ENCODE data around the gene OR6A2. TPM values are rescaled to one million over a fixed set of nuclear protein-coding genes. Genes with fewer than 3 reads are reported as not detected.

The OR6A2 gene
- total and polyA plus RNA-seq, 2 of the 8 experiments (the other 6 are each of a cell fraction or from before 2014, with no cell fraction given): 0.14 to 0.20 TPM

GRCh38 chr11:6782720-6783119 is 16.8 kb downstream of the OR6A2 start, which contains the start of gene OR2AG1:
OR2AG1 (plus strand) TSS chr11:6783020; CDS start chr11:6785038, 2,018 bp downstream.
- Histone ChIP-seq H3K9me3 (ENCODE audit: insufficient read depth in 2 of 2, low read depth in 1 of 2, low read length in 1 of 2) (no peaks in the 10 kb centered on the region), H2BK120ac (replicated peaks; ENCODE audit: low read depth, low read length) (no peak within 1 kb of the TSS), H2BK15ac (ENCODE audit: low read length) (no peak within 1 kb of the TSS; the same call in 1 of the 2 replicates), H3K4me2 (ENCODE audit: insufficient read depth in 1 of 2, low read depth in 2 of 2, low read length in 2 of 2) (no peak within 1 kb of the TSS), H3K14ac (ENCODE audit: insufficient read length) (no peak within 1 kb of the TSS), H2AK5ac (ENCODE audit: low read depth, low read length) (no peak within 1 kb of the TSS), H2BK5ac (ENCODE audit: low read depth, low read length) (no peak within 1 kb of the TSS), H2BK20ac (ENCODE audit: low read length) (no peak within 1 kb of the TSS), H3K4ac (replicated peaks; ENCODE audit: insufficient read length, low read depth, low read length) (no peak within 1 kb of the TSS), H3K18ac (ENCODE audit: extremely low read depth, low read length) (no peak within 1 kb of the TSS), H4K20me1 (replicated peaks in 1 of 2; ENCODE audit: control insufficient read depth in 1 of 2, insufficient read depth in 2 of 2, low read length in 2 of 2) (no peaks in the 10 kb centered on the region), H3K4me3 (ENCODE audit: extremely low read depth in 1 of 4, insufficient read depth in 2 of 4, low read depth in 3 of 4, low read length in 4 of 4) (no peak within 1 kb of the TSS), H2AFZ (ENCODE audit: low read length) (no peak within 1 kb of the TSS), H4K5ac (ENCODE audit: insufficient read length, low read depth, low read length) (no peak within 1 kb of the TSS), H3K4me1 (replicated peaks in 1 of 4; ENCODE audit: control insufficient read depth in 3 of 4, insufficient read depth in 4 of 4, low read length in 3 of 4) (no peaks in the 10 kb centered on the region), H3K23me2 (ENCODE audit: low read depth, low read length) (no peaks in the 10 kb centered on the region), H3K36me3 (ENCODE audit: control insufficient read depth in 2 of 4, insufficient read depth in 4 of 4, low read length in 3 of 4) (no peaks in the 10 kb centered on the region), H4K91ac (replicated peaks; ENCODE audit: insufficient read length, low read length) (no peak within 1 kb of the TSS), H3K56ac (replicated peaks; ENCODE audit: insufficient read length, low read depth, low read length) (no peak within 1 kb of the TSS), H3K79me1 (ENCODE audit: low read depth, low read length) (no peaks in the 10 kb centered on the region), H3K79me2 (ENCODE audit: control insufficient read depth in 1 of 2, insufficient read depth in 2 of 2, low read length in 2 of 2) (no peaks in the 10 kb centered on the region), H4K8ac (ENCODE audit: extremely low read depth, insufficient read depth, low read length) (no peak within 1 kb of the TSS), H3K23ac (ENCODE audit: insufficient read length) (no peak within 1 kb of the TSS), H3K9ac (replicated peaks in 1 of 4; ENCODE audit: extremely low read depth in 1 of 4, low read depth in 3 of 4, low read length in 3 of 4) (no peak within 1 kb of the TSS), H3K27me3 (replicated peaks in 1 of 4; ENCODE audit: control insufficient read depth in 3 of 4, extremely low read depth in 1 of 4, insufficient read depth in 3 of 4, low read length in 3 of 4) (no peaks in the 10 kb centered on the region), H3K27ac (ENCODE audit: low read depth, low read length) (no peak within 1 kb of the TSS), H2BK12ac (ENCODE audit: low read depth, low read length) (no peak within 1 kb of the TSS)
- FAIRE-seq (no peak), DNase-seq (ENCODE audit: low read depth in 1 of 2, low spot score in 2 of 2) (no peak)
- ChIA-PET POLR2A (ENCODE audit: partially characterized antibody) (no interaction called here), CTCF (ENCODE audit: partially characterized antibody) (interaction anchor here (0.6 to 1.4 kb wide), 7 partner anchors 23 to 570 kb away, joined by 3 to 4 read pairs (median 3); no protein-coding TSS in a partner anchor)
- TF ChIP-seq TAF1 (IDR thresholded peaks at IDR 0.05; ENCODE audit: low read depth, low read length): no peak
- TF ChIP-seq SIN3A (conservative IDR thresholded peaks at IDR 0.05 in 1 of 2, IDR thresholded peaks at IDR 0.05 in 1 of 2; ENCODE audit: low read depth in 1 of 2, low read length in 2 of 2): no peak
- TF ChIP-seq BCL11A (IDR thresholded peaks at IDR 0.05; ENCODE audit: low read depth in 2 of 2, low read length in 2 of 2): no peak
- no peak for TF ChIP-seq NANOG (IDR thresholded peaks at IDR 0.05; ENCODE audit: insufficient read depth, low read depth, low read length, poor library complexity, severe bottlenecking)
- TF ChIP-seq TAF7 (optimal IDR thresholded peaks at IDR 0.05; ENCODE audit: borderline replicate concordance, low read depth, low read length): no peak
- TF ChIP-seq ZNF274 (IDR thresholded peaks at IDR 0.05; ENCODE audit: borderline replicate concordance, extremely low read depth, low read length): no peak
- TF ChIP-seq RFX5 (IDR thresholded peaks at IDR 0.05; ENCODE audit: borderline replicate concordance, low read depth, low read length): no peak
- no peak for TF ChIP-seq SAP30 (IDR thresholded peaks at IDR 0.05; ENCODE audit: insufficient read depth, insufficient replicate concordance, low read length)
- 100% methylated on average over 2 of the region's 2 CpGs; no CpG with 5 or more reads in 1 of the 2 experiments for WGBS, 2 experiments (ENCODE audit: extremely low coverage in 1 of 2, insufficient coverage in 1 of 2, insufficient read length in 1 of 2, insufficient replicate concordance in 2 of 2, low coverage in 1 of 2, low lambda C conversion rate in 2 of 2, missing lambda C conversion rate in 1 of 2)

Data from H1 (cell line).